GF-D8 (cell line): ENCODE data around the gene EIF4A3.
A peak's percentile ranks its signal among the peaks of the same experiment; 100 is the strongest.
"Not testable (repeated sequence)": the region's sequence is repeated elsewhere in the genome, so short reads cannot be mapped to it uniquely, and the experiment has no call there.

Source experiments
- DNase-seq: peaks from one replicate; lab custom pipeline; 2025; lab: John Stamatoyannopoulos, UW

EIF4A3 gene

GRCh38 chr17:80173126-80173525 is 26.2 kb upstream of the EIF4A3 start:
- DNase-seq: no peak

- DNase-seq: no peak
Observed at GRCh38 chr17:80171681-80172080, 24.8 kb upstream of the EIF4A3 start.

DNA sequence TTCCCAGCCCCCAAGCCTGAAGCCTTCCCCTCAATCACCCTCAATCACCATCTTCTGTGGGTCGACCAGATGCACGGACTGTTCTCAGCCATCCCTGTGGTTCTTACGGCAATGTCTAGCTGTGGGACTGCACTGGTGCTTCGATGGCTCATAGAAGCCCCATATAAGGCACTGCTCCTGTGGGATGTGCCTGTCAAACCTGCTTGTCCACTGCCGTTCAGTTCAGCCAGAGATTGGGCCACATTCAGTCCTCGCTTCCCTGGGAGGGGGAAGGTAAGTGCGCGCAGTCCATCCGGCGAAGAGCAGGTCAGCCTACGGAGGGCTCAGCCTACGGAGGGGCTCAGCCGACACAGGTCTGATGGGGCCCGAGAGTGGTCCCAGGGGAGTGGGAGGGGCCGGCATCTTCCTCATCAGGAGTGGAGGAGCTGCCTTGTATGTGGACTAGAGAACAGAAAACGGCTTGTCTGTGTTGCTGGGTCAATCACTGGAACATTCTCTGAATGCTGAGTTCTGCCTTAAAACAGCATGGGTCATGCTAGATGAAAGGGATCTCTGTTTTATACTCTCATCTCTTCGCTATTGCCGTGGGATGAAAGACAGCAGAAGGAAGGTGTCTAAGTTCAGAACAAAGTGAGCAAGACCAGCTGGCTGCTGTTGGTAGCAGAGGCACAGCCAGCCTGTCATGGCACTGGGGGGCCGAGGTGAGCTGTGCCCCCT is 23.0 kb upstream of the EIF4A3 start, which contains the start of gene CARD14:
CARD14 (plus strand) TSS at position 247 of the 717 bp plus-strand sequence. CDS start 11,409 bp downstream, outside the sequence.
- DNase-seq: no peak

- no peak for DNase-seq
Observed at GRCh38 chr17:80169107-80169506, 22.2 kb upstream of the EIF4A3 start.

- DNase-seq: no peak
Observed at GRCh38 chr17:80168371-80168770, 21.4 kb upstream of the EIF4A3 start.

GRCh38 chr17:80166446-80166845 is 19.5 kb upstream of the EIF4A3 start:
- no peak for DNase-seq

GRCh38 chr17:80164185-80164584 is 17.3 kb upstream of the EIF4A3 start:
- no peak for DNase-seq

DNA sequence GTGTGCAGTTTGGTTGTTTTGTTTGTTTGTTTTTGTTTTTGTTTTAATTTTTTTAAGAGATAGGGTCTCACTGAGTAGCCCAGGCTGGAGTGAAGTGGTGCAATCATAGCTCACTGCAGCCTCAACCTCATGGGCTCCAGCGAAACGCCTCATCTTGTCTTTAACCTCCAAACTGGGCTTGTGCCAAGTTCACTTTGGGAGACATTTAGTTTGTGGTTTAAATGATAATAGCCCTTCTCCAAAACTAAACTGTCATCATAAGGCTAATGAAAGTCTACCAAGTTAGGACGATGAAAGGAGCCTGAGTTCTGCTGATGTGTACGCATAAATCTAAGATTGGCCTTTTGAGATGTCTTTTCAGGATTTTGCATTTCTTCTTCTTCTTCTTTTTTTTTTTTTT is 16.4 kb upstream of the EIF4A3 start:
- no peak for DNase-seq

DNA sequence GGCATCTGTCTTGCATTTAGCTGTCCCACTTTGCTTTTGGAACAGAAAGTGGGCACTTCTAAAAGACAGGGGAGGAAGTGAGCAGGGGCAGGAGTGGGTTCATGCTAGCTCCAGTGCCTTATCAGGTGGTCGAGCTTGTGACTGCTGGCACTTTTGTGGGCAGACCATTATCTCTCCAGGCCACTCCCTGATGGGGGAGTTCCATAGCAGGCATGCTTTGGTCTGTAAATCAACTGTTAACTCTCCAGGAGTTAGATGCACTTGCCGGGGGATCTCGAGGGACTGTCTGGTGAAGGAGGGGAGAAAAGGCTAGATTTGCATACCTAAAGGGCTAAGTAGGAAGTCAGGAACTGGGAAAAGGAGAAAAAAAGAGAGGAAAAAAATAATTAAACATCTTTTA is 13.6 kb upstream of the EIF4A3 start:
- no peak for DNase-seq

DNA sequence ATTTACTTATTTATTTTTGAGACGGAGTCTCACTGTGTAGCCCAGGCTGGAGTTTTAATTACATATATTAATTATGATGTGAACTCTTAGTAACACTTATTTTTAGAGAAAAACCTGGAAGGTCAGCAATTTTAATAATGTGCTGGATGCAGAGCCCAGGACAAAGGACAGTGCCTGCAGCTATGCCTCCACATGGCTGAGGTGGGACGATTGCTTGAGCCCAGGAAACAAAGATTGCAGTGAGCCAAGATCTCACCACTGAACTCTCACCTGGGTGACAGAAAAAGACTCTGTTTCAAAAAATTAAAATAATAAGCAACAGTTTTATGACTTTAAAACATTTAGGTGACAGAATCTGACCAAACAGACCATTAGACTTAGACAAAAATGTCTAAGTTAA is 11.9 kb upstream of the EIF4A3 start:
- no peak for DNase-seq

- DNase-seq: not testable (repeated sequence)
Observed at GRCh38 chr17:80155600-80155999, 8.7 kb upstream of the EIF4A3 start.

DNA sequence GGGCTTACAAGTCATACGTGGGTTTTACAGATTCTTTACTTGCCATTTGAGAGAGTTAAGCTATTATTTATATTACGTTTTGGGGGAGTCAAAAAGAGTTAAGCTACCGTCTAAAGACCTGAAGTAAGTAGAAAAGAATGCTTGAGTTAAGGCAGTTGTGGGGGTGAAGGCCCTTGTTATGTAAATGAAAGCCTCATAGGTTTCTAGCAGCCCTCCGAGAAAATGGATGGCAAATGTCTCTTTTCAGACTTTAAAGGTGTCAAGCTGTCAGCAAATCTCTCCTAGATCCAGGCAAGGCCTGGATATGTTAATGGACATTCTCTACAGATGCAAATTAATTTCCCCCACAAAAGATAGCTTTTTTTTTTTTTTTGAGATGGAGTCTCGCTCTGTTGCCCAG is 7.2 kb upstream of the EIF4A3 start:
- no peak for DNase-seq

DNA sequence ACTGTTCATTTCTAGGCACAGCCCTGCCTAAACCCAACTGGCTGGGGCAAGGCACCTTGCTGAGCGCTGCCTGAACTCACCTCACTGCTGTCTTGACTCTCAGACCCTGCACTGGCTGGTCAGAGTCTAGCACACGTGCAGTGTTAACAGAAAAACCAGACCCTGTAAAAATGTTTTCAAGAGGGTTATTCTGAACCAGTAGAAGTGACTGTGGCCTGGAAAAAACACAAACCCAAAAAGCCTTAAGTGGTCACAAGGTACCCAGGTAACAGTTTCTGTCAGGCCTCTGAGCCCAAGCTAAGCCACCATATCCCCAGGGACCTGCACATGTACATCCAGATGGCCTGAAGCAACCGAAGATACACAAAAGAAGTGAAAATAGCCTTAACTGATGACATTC is 6.1 kb upstream of the EIF4A3 start:
- DNase-seq: no peak

- DNase-seq: peak; percentile 99
Observed at GRCh38 chr17:80152081-80152702, 5.3 kb upstream of the EIF4A3 start.

GRCh38 chr17:80151333-80151732 is 4.4 kb upstream of the EIF4A3 start:
- no peak for DNase-seq

DNA sequence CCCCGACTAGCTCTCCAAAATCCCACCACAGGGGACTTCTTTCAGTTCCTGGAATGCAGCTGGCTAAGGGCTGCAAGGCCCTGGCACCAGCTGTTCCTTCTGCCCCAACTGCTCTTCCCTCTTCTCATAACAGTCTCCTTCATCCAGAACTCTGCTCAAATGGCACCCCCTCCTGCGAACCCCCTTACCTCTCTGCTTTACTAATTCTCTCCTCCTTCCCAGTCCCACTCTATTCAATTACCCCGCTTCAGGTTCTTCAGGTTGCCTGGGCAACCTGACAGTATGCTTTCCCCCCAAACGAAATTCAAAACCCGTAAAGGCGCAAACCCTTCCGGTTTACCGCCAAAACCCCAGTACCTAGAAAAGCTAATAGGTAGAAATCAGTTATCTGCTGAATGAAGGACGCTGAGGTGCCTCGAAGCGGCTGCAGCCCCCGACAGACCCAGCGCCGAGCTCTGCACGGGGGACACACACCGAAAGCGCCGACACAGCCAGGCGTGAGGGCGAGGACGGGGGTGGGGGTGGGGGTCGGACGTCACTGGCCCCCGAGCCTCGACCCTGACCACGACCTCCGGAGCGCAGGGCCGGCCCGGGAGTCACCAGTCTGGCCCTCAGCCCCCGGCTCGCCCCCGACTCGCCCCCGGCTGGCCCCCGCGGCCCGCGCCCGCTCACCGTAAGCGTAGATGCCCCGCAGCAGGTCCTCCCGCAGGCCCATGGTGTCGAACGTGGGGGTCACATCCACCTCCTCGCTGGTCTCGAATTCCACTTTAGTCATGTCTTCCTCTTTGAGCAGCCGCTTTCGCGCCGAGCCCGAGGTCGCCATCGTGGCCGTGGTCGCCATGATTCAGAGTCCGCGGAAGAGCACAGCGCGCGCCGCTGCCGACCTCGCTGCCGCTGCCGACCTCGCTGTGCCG is 550 bp downstream of the EIF4A3 start:
- DNase-seq: no peak

DNA sequence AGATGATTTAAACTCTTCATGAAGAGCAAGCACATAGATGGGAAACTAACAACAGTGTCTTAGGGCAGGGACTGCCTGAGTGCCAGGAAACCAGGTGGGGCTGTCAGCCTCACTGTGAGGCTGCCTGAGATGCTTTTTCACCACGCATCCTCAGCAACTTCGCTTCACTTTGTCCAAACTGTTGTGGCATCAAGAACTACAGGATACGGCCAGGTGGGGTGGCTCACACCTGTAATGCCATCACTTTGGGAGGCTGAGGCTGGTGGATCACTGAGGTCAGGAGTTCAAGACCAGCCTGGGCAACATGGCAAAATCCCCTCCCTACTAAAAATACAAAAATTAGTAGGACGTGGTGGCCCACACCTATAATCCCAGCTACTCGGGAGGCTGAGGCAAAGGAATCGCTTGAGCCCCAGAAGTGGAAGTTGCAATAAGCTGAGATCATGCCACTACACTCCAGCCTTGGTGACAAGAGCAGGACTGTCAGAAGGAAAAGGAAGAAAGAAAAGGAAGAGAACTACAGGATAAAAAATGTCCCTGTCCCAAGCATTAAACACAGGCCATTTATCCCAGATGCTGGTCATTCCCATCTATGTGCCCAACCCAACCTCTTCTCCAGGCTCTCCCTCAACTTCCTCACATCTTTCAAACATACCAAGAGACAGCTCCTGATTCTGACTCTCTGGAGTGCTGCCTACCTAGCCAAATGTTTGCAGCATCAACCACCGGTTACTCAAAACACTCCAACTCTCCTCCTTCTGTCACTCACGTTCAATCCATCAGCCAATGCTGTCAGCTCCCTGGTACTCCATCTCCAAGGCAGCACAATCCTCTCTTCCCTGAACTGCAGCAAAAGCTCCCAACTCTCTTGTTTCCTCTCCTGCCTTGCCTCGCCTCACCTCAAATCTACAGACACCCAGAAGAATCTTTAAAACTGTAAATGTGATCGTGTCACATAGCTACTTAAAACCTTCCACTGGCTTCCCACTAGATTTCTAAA is 1.6 kb downstream of the EIF4A3 start:
- DNase-seq: no peak

GRCh38 chr17:80142929-80143328 is 4.0 kb downstream of the EIF4A3 start:
- DNase-seq: no peak

GRCh38 chr17:80141463-80142165 is 5.3 kb downstream of the EIF4A3 start:
- DNase-seq: no peak

DNA sequence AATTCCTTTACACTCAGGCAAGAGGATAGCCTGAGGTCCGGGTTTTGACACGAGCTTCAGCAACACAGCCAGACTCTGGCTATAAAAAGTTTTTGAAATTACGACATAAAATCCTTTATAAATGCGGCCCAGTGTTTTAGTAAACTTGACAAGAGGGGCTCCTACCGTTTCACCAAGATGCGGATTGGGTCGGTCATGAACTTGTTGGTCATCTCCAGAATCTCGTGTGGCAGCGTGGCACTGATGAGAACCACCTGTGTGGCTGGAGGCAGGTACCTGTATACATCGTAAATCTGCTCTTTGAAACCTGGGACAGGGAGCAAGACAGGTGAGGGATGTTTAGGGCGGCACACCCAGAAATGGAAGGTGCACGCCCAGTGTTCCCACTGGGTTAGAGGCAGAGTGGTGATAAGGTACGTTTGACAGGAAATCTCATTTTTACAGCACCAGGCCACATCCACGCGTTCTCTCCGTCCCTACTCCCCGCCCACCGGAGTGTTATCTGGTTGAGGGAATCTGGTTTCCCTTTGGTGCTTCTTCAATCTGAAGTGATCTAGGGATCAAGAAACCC is 8.0 kb downstream of the EIF4A3 start:
- no peak for DNase-seq
